HCT116 (cell line): Measurements from ENCODE around the gene MXD1.

Experiments
- ATF3 ChIP-seq: IDR thresholded peaks from 2 replicates; pipeline ENCODE4 v1.6.1; 2012
- CEBPB ChIP-seq: IDR thresholded peaks from 2 replicates; pipeline ENCODE4 v1.6.1; 2012; ENCODE audit warnings: low read depth
- CTCF ChIP-seq, 3 experiments: fragments of 200-600 bp in 1 of 3; sonication (generic) in 1 of 3; IDR thresholded peaks in 2 of 3; conservative IDR thresholded peaks in 1 of 3; 2 replicates each; pipeline ENCODE4 v1.5.1; 2012 to 2017; ENCODE audit warnings: low read depth in 2 of 3, low read length in 2 of 3, antibody characterized with exemption in 1 of 3, borderline replicate concordance in 1 of 3, control low read depth in 1 of 3, mild to moderate bottlenecking in 1 of 3, mixed read lengths in 1 of 3, mixed run types in 1 of 3, moderate library complexity in 1 of 3; ENCODE audit not compliant: insufficient read depth in 1 of 3
- ELF1 ChIP-seq: IDR thresholded peaks from 2 replicates; pipeline ENCODE4 v1.6.1; 2012; ENCODE audit warnings: low read depth, borderline replicate concordance
- POLR2A ChIP-seq: IDR thresholded peaks from 2 replicates; pipeline ENCODE4 v1.7.0; 2011; ENCODE audit warnings: borderline replicate concordance; ENCODE audit not compliant: insufficient read depth, insufficient read length; ENCODE audit errors: extremely low read depth
- YY1 ChIP-seq: IDR thresholded peaks from 2 replicates; pipeline ENCODE4 v1.6.1; 2011; ENCODE audit warnings: low read length, low read depth, moderate library complexity, mild to moderate bottlenecking; ENCODE audit not compliant: insufficient replicate concordance; ENCODE audit errors: extremely low read depth
- ZNF274 ChIP-seq: fragments of 200-500 bp; sonication (Bioruptor generic); IDR thresholded peaks from 2 replicates; pipeline ENCODE4 v1.6.1; 2014; ENCODE audit warnings: mild to moderate bottlenecking, low read depth, low read length, inconsistent platforms

- TF ChIP-seq ATF3 (no peak), CTCF (IDR thresholded peaks at IDR 0.05 in 2 of 3, conservative IDR thresholded peaks at IDR 0.05 in 1 of 3; ENCODE audit: borderline replicate concordance in 1 of 3, insufficient read depth in 1 of 3, low read depth in 2 of 3, low read length in 2 of 3) (no peak), ELF1 (no peak), POLR2A (no peak), CEBPB (no peak), YY1 (no peak), ZNF274 (no peak)
Measured at GRCh38 chr2:69962986-69963730, 48.2 kb downstream of the MXD1 start.
